Measurements from ENCODE around the gene DCN.

Gene DCN

GRCh38 chr12:91186156-91186555, 3.5 kb upstream of the DCN start:
- no peak for DNase-seq (ENCODE audit: low read depth)

DNA sequence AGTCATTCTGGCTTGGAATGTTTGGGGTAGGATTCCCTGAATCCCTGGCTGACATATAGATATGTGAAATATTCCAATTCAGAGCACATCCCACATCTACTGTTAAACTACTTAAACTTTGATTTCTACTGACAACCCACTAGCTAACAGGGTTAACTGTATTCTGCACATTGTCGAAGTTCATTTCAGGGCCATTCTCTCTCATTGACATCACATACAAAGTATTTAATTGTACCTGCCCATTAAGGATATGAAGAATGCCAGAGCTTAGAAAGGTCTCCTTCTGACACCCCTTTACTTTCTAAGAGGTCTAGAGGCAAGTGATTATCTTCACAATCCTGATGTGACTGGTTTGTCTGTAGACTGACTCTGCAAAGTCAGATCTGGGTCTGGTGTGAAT, 2.8 kb upstream of the DCN start:
- DNase-seq (ENCODE audit: low read depth), result no peak

- no peak for DNase-seq (ENCODE audit: low read depth)
Measured at GRCh38 chr12:91183551-91183950, 934 bp upstream of the DCN start.

DNA sequence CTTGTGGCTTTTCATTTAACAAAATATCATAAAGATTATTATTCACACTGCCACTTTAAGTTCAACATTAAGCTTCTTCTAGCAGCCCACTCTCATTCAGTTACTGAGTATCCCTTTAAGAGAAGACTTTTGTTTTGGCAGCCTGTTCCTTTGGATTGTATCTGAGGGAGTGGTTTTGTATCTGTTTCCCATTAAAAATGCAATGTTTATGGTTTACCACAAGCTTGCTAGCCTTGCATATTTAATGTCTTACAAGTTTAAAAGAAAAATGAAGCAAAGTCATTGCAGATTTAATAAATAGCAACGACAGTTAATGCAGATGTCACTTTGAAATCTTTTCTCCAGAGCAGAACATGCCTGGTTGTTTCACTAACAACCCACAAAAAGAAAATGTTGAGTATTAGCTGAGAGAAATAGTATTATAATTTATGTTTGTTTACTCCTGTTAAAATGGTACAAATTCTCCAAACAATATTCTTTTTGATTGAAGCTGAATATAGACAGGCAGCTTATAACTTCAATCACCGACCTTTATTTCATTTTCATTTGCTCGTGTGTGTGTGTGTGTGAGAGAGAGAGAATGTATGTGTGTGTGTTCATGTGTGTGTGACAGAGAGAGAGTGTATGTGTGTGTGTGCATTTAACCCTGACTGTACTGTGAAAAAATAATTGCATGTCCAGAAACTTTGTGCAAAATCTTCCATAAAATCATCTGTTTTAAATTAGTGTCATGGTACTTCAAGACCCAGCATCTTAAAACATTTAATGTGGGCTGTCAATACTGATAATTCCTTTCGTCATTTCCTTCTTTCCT, 1.8 kb downstream of the DCN start:
- DNase-seq (ENCODE audit: low read depth), result peak; percentile 47

DNA sequence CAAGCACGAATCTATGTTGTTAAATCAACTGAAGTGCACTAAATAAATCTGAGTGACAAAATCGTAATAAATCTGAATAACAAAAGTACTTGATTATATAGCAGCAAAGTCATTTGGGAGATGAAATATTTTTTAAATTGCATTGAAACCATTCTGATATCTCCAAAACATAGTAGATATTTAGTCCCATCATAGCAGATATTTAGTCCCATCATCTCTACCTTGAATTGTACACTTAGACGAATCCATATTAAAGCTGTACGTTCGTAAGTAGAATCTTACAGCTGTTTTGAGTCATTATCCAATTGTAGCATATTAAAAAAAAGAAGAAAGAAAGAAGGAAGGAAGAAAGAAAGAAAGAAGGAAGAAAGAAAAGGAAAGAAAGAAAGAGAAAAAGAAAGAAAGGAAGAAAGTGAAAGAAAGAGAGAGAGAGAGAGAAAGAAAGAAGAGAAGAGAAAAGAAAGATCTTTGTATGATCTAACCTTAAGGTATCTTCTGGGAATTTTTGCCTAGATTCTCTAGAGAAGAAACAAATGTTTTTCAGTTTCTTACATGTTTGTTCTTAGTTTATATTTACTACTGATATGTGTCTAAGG, 2.6 kb downstream of the DCN start:
- no peak for DNase-seq (ENCODE audit: low read depth)

- DNase-seq (ENCODE audit: low read depth), result no peak
Measured at GRCh38 chr12:91179315-91179714, 3.3 kb downstream of the DCN start.

- no peak for DNase-seq (ENCODE audit: low read depth)
Measured at GRCh38 chr12:91178781-91179180, 3.8 kb downstream of the DCN start.

- no peak for DNase-seq (ENCODE audit: low read depth)
Measured at GRCh38 chr12:91178139-91178561, 4.5 kb downstream of the DCN start.

DNA sequence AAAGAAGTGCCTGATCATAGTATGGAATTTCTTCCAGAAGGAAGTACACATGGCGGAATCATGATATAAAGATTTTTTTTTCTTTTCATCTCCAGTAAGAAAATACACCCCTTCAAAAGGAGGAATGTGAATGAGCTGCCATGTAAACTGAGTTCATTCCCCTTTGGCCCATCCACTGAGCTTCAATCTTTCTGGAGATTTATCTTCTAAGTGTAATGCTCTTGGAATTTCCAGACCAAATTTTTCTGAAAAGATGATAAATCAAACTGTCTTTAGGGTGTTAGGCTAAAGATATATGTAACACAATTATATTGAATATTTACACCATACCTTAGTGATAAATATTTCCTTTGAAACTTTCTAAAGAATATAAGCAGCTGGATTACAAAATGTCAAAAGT, 5.2 kb downstream of the DCN start:
- no peak for DNase-seq (ENCODE audit: low read depth)

DNA sequence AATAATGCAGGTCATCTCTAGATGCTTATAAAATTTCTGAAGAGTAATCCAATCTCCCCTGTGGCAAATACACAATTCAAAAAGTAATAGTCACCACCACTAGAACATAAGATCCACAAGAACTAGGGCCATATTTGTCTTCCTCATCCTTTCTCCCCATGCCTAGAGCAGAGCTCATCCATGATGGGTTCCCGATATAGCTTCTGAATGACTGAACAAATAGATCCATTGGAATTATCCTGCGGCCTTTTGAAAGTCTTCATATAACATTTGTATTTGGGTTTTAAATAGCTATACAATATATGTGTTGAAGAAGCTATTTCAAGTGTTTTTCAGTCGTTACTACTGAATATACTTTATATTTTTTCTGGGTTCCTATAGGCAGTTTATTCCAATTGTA, 5.7 kb downstream of the DCN start:
- no peak for DNase-seq (ENCODE audit: low read depth)

- DNase-seq (ENCODE audit: low read depth), result no peak
Measured at GRCh38 chr12:91176358-91176757, 6.3 kb downstream of the DCN start.

GRCh38 chr12:91173124-91173523, 9.5 kb downstream of the DCN start:
- no peak for DNase-seq (ENCODE audit: low read depth)

GRCh38 chr12:91172096-91172495, 10.5 kb downstream of the DCN start:
- DNase-seq (ENCODE audit: low read depth), result no peak

DNA sequence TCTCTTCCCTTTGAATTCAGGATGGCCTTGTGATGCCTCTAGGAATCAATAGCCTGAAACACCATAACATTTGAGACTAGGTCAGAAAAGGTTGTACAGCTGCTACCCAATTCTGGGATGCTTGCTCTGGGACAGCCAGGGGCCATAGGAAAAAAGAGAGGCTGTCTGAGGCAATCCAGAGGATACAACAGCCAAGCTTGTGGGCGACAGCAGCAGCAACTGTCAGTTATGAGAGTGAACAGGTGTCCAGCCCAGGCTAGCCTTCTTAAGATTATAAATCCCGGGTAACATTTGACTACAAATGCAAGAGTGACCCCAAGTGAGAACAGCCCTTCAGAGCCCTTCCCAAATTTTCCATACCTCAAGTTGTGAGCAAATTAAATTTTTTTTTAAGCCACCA, 11.1 kb downstream of the DCN start:
- no peak for DNase-seq (ENCODE audit: low read depth)

- no peak for DNase-seq (ENCODE audit: low read depth)
Measured at GRCh38 chr12:91163116-91163515, 19.5 kb downstream of the DCN start.

DNA sequence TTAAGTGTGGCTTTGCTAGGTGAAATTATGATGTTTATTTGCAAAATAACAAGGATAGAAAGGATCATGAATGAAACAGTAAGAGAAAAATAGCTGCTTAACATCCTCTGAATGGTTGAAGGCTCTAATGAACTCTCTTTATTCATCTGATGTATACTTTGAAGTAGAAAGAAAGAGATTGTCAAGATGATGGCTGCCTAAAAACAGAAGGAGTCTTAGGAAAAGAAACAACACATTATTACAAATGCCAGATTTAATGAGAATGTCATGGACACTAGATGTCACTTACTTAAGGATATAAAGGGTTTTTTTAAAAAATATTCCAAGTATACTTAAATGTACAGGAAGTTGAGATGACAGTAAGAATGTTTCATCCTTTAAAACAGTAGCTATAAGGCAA, 21.6 kb downstream of the DCN start:
- DNase-seq (ENCODE audit: low read depth), result no peak

GRCh38 chr12:91155990-91156389, 26.6 kb downstream of the DCN start:
- DNase-seq (ENCODE audit: low read depth), result no peak

DNA sequence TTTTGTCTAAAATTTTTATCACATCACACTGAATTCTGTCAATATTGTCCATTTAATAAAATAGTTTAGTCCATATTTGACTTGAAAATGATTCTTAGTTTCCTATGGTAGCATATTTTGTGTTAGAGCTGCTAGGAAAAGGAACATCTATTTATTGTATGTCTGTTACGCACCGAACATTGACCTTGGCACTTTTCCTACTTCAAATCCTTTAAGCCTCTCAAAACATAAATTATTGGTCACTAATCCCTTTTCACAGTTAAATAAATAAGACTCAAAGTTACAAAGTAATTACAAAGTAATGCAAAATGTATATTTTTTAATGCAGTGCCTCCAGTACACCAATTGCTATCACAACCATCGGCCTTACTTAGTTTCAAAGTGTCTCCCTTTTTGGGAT, 28.5 kb downstream of the DCN start:
- no peak for DNase-seq (ENCODE audit: low read depth)

GRCh38 chr12:91144053-91144452, 38.6 kb downstream of the DCN start:
- DNase-seq (ENCODE audit: low read depth), result no peak

DNA sequence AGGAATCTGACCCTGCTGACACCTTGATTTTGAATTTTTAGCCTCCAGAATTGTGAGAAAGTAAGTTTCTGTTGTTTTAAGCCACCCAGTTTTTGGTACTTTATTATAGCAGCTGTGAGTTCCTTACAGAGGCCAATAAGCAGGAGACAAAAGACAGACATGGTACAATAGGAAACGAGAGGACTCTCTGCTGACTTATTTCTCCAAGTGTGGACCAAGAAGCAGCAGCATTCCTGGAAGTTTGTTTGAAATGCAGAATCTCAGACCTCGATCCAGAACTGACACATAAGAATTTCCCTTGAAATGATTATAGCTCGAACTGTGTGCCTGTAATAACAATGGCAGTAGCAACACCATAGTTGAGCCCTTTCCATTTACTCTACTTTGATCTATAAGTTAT, 39.4 kb downstream of the DCN start:
- DNase-seq (ENCODE audit: low read depth), result no peak

DNA sequence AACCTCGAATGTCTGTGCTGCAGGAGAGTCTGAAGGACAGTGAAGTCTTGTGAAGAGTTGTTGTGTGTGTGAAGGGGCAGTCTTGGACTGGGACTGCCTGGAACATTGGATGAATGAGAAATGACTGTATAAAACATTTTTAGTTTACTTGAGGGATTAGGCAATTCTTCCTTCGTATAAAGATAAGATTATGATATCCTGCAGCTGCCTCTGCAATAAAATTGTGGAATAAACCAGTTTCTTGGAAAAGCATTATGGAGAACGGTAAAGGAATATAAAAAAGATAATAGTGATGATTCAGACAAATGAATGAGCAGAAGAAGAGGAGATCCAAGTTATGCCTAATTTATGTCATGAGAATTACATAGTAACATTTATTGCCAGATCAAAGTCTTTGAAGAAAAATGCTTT, 40.4 kb downstream of the DCN start:
- DNase-seq (ENCODE audit: low read depth), result no peak

- DNase-seq (ENCODE audit: low read depth), result peak; percentile 63
Measured at GRCh38 chr12:91140026-91140931, 42.3 kb downstream of the DCN start.

DNA sequence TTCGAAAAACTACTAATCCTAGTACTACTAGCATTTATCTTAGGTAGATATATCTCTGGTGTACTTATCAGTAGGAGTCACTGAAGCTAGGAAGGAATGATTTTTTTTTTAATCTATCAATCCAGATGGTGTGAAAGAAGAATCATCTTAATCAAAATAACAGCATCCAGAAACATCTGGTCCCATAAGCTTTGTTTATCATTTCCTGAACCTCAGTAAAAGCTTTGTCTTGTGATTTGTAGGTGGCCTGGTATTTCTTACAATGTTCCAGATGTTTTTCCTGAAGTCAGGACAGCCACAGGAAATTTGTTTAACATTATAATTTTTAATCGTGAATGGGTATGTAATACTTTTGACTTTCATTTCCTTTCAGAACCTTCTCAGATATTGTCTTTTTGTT, 43.3 kb downstream of the DCN start:
- DNase-seq (ENCODE audit: low read depth), result no peak
